PC-9 (cell line): ENCODE measurements around the gene RAB26.
"Not testable (repeated sequence)": the region's sequence is repeated elsewhere in the genome, so short reads cannot be mapped to it uniquely, and the experiment has no call there.

ENCODE experiments used
- CTCF ChIP-seq: fragments of 200-600 bp; sonication (generic); conservative IDR thresholded peaks from 2 replicates; pipeline ENCODE4 v1.6.1; 2017; ENCODE audit warnings: mixed run types, antibody characterized with exemption, mild to moderate bottlenecking, moderate library complexity
- EZH2 ChIP-seq: fragments of 200-600 bp; sonication (generic); IDR thresholded peaks from 2 replicates; pipeline ENCODE4 v1.8.0; 2017; ENCODE audit warnings: antibody characterized with exemption, low read depth

GRCh38 chr16:2106211-2106610, 42.2 kb upstream of the RAB26 start:
- TF ChIP-seq CTCF, EZH2: not testable (repeated sequence)
